ENCODE data around the gene DBT.

DBT gene

GRCh38 chr1:100184536-100184935 lies 65.1 kb downstream of the DBT start:
- no peak for DNase-seq

- no peak for DNase-seq
Measured at GRCh38 chr1:100183370-100183769, 66.3 kb downstream of the DBT start.

GRCh38 chr1:100178091-100178490 lies 71.5 kb downstream of the DBT start, which contains the start of gene LRRC39:
Gene LRRC39 (minus strand): TSS chr1:100178256. CDS start chr1:100168516, 9,740 bp downstream.
- no peak for DNase-seq

GRCh38 chr1:100177295-100178041 lies 72.2 kb downstream of the DBT start:
- no peak for DNase-seq

DNA sequence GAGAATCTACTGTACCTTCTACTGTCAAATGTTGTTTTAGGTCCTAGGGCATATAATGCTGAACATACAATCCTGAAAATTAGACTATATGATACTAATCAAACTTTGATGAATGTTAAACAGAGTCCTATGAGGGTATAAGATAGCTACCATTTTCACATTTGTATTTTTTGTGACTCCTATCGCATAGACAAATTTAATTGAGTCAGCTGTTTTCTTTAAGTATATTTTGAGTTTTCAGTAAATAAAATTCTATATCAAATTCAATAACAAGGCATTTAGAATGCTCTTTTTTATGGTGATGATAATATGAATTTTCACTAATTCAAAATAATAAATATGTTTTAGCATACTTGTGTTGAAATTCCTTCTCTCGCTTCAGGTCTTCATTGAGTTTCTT lies 81.6 kb downstream of the DBT start:
- DNase-seq, result no peak

GRCh38 chr1:100164702-100165101 lies 84.9 kb downstream of the DBT start:
- DNase-seq, result no peak

DNA sequence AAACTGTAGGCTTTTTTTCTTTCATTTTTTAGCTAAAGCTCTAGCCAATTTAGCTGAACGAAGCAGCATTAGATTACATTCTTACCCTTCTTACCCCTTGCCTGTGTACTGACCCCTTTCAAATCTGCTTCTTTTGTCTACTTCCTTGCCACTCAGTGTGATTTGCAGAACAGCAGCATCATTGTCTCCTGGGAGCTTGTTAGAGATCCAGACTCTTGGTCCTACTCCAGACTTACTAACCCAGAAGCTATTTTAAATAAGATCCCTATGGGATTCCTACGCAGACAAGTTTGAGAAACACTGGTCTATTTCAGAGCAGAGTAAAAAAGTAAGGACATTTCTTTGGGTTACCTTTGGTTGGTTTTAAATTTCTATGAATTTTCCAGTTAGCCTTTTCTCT lies 85.4 kb downstream of the DBT start:
- DNase-seq, result no peak

DNA sequence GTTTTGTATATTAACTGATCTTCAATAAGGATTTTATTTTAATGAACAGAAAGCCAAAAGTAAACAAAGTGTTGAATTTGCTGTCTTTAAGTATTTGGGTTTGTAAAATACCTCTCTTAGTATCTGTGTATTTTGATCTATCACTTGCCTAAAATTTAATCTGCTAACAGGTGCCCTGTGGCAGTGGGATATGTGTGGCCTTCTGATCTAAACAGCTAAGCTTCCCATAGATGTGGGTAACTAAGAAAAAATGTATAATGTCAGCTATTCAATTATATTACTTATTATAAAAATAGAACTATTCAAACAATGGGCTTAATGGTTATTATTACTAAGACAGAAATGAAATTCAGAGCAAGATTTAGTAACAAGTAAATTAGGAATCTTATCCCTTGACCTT lies 86.8 kb downstream of the DBT start:
- no peak for DNase-seq

DNA sequence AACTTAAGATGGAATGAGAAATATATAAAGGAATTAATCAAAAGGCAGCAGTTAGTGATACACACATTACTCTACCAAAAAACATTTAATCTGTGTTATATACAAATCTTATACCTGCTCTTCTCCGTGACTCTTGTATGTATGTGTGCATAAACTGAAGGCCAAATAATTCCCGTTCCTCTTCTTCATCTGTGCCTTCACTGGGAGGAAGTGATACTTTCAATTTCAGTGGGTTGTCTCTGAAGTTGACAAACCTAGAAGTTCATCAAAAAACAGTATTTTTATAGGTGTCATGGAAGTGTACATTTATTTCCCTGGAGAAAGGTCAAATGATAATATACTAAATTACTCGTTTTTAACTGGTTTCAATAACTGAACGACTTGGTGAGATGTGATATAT lies 97.4 kb downstream of the DBT start:
- DNase-seq, result no peak

DNA sequence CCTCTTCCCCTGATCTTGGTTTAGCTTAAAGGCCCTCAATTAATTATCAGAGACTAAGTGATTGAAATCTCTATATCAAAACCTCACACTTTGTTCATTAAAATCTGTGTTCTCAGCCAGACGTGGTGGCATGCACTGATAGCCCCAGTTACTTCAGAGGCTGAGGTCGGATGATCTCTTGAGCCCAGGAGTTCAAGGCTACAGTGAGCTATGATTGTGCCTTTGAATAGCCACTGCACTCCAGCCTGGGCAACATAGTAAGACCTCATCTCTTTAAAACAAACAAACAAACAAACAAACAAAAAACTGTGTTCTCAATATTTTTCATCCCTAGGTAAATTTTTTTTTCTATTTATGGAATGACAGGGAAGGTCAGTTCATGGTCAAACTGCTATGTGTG lies 98.0 kb downstream of the DBT start:
- DNase-seq, result no peak

DNA sequence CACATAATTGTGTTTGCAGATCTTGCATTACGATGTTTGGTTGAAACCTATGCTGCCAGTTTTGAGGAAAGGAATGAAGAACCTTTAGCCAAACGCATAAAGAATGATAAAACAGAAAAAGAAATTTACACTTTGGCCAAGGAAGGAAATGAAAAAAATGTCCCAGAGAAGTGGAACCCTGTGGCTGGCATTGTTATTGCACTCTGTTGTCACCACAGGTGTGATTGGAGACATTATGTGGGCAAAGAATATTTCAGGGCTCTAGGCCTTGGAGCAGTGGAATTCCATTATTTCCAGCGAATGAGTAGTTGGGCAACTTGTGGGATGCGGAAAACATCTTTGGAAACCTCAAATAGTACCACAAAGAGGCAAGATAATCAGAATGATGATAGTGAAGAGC lies 101.8 kb downstream of the DBT start:
- no peak for DNase-seq

GRCh38 chr1:100146958-100147357 lies 102.7 kb downstream of the DBT start:
- no peak for DNase-seq

DNA sequence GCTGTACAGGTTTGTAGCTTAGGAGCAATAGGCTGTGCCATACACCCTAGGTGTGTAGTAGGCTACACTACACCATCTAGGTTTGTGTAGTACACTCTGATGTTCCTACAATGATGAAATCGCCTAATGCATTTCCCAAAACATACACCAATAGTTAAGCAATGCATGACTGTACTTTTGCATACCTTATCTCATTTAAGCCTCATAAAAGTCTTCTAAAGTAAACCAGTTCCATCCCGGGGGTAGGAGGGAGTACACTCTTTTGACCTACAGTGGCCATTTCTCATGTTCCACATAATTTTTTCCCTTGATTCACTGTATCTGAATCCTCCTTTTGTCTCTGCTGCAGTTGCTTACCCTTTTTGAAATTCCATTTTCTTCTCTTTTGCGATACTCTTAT lies 104.5 kb downstream of the DBT start:
- DNase-seq, result no peak

- DNase-seq, result no peak
Measured at GRCh38 chr1:100142343-100142742, 107.3 kb downstream of the DBT start.

- no peak for DNase-seq
Measured at GRCh38 chr1:100141192-100141591, 108.4 kb downstream of the DBT start.

DNA sequence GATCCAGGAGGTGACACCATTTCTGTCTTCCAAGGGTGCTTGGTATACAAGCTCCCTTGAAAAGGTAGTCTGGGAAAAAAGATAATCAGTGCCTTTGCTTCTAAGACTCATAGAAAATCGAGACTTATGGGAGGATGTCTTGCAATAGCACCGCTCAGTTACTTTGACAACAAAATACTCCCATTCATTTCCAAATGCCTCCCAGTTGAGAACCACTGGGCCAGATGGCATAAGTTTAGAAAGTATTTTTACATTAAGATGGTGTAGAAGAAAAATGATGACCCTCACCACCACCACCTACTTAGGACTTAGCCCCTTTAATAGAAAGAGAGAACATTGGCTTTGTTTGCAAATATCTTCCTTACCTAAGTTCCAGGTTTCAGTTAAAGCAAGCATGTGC lies 112.0 kb downstream of the DBT start:
- DNase-seq, result no peak

Measured in femur (tissue), 1 donor.